Adipose tissue (tissue), 3 donors: ENCODE results near the gene HIGD1C. TPM values are rescaled to one million over a fixed set of nuclear protein-coding genes. Genes with fewer than 3 reads are reported as not detected.
A peak's percentile ranks its signal among the peaks of the same experiment; 100 is the strongest.
"Not testable (repeated sequence)": the region's sequence is repeated elsewhere in the genome, so short reads cannot be mapped to it uniquely, and the experiment has no call there.

Source experiments
- H3K27ac ChIP-seq: one replicate; pipeline ENCODE4 v1.5.1; 2013; ENCODE audit warnings: low read depth, low read length
- WGBS, 3 donors: extraction: QIAGEN DNeasy Blood & Tissue Kit; methylation state at CpG; one replicate each; pipeline ENCODE4 v1.1.7; 2013; 5-methylcytosine and 5-hydroxymethylcytosine counted together
- polyA plus RNA-seq, 3 donors: library from polyadenylated mRNA; stranded (reverse); fragments of 200-250 nt; gene quantifications; one replicate each; pipeline ENCODE4 v1.2.3, GENCODE V29; 2013
- donor health status: healthy with polysubstance abuse.
- donor health status: Bipolar disorder and iron deficiency.
- donor health status: healthy.

Gene HIGD1C
- polyA plus RNA-seq, result not detected

DNA sequence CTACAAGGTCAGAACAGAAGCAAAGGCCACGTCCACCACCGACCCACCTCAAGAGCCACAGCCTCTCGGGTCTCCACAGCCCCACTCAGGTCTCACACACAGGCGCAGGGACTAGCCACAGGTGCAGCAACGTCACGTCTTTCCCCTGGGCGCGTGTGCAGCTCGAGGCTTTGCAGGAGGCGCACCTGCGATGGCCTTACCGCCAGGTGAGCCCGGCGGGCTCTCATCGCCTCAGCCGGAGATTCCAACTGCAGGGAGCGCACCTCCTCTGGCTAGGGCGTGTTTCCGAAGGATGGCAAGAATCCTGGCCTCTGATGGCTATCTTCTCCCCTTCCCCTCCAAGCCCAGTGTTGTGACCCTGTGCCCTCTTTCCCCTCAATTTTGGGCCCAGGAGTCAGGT, at the start of gene HIGD1C:
Gene HIGD1C (plus strand): TSS at position 35 of the 400 bp plus-strand sequence. CDS start 1,455 bp downstream, outside the sequence.
- 94 to 96% (median 95%) methylated on average over 17 to 19 of the region's 19 CpGs for WGBS, 3 donors
- no peak within 1 kb of the TSS for H3K27ac ChIP-seq

DNA sequence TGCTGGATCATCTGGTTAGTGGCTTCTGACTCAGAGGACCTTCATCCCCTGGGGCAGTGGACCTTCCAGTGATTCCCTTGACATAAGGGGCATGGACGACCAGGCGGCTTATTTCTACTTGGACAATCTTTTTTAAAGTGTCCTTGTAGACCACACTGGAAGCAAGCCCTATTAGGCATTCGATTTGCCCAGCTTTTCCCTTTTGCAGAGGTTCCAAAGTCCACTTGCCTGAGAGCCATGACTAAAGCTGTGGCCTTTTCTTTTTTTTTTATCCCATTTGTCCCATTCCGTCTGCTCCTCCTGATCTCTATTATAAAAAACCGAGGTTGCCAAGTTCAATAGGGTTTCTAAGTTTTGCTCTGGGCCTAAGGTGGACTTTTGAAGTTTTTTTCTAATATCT, 43.9 kb upstream of the HIGD1C start:
- H3K27ac ChIP-seq, result not testable (repeated sequence)
- WGBS, 3 donors, result 45 to 92% (median 91%) methylated on average over 5 of the region's 5 CpGs

DNA sequence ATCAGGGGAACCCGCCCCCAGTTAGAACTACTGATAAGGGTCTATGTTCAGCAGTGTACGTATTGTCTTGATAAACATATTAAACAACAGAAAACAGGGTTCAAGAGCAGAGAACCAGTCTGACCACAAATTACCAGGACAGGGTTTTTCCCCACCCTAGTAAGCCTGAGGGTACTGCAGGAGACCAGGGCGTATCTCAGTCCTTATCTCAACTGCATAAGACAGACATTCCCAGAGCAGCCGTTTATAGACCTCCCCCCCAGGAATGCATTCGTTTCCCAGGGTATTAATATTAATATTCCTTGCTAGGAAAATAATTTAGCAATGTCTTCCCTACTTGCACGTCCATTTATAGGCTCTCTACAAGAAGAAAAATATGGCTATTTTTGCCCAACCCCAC, 40.0 kb upstream of the HIGD1C start:
- WGBS, 3 donors, result 85 to 89% (median 86%) methylated on average over 6 of the region's 6 CpGs
- H3K27ac ChIP-seq, result not testable (repeated sequence)

DNA sequence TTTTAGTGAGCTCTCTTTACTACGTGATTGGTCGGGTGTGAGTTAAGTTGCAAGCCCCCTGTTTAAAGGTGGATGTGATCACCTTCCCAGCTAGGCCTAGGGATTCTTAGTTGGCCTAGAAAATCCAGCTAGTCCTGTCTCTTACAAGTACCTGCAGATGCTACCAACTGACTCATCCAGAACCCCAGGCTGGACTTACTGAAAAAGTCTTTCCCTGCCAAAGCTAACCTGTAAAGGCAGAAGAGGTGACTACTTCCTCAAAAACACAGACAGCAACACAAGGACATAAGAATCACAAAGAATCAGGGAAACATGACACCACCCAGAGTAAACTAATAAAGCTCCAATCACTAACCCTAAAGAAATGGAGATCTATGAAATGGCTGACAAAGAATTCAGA, 39.1 kb upstream of the HIGD1C start:
- no peak overlapping the region for H3K27ac ChIP-seq
- 91 to 98% (median 92%) methylated on average over 2 of the region's 2 CpGs for WGBS, 3 donors

DNA sequence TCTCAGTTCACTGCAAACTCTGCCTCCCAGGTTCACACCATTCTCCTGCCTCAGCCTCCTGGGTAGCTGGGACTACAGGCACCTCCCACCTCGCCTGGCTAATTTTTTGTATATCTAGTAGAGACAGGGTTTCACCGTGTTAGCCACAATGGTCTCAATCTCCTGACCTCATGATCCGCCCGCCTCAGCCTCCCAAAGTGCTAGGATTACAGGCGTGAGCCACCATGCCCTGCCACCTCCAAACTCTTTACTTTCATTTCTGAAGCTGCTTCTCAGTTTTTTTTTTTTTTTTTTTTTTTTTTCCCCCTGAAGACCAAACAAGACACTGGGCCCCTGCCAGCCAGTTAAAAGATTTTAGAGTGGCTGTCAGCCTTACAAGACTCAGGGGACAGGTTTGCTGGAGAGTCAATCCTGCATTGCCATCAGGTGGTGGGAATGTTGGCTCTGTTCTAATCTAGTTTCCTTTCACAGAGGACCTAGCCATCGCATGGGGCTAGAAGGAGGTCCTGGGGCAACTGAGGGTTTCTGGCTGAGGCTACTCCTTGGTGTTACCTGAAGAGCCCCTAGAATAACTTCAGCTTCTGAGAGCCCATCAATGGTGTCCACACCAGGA, 37.4 kb upstream of the HIGD1C start:
- 80 to 89% (median 85%) methylated on average over 6 of the region's 6 CpGs for WGBS, 3 donors
- no peak overlapping the region for H3K27ac ChIP-seq

DNA sequence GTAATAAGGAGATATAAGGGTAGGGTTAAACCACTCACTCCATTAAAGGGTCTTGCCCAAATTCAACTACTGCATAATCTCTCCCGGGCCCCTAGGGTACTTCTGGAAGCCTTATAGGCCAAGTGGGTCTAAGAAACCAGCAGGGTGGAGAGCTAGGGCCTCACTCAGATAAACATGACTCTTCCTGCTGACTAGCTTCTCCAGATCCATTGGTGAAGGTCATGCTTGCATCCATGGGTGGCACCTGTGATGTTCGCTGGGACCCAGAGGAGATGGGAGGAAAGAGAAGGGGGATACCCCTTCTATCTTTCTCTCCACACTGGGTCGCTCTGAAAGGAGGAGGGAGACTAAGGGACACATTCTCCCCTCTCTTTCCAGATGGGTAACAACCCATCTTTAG, 36.1 kb upstream of the HIGD1C start:
- H3K27ac ChIP-seq, result no peak overlapping the region
- 74 to 83% (median 82%) methylated on average over 3 of the region's 3 CpGs for WGBS, 3 donors

DNA sequence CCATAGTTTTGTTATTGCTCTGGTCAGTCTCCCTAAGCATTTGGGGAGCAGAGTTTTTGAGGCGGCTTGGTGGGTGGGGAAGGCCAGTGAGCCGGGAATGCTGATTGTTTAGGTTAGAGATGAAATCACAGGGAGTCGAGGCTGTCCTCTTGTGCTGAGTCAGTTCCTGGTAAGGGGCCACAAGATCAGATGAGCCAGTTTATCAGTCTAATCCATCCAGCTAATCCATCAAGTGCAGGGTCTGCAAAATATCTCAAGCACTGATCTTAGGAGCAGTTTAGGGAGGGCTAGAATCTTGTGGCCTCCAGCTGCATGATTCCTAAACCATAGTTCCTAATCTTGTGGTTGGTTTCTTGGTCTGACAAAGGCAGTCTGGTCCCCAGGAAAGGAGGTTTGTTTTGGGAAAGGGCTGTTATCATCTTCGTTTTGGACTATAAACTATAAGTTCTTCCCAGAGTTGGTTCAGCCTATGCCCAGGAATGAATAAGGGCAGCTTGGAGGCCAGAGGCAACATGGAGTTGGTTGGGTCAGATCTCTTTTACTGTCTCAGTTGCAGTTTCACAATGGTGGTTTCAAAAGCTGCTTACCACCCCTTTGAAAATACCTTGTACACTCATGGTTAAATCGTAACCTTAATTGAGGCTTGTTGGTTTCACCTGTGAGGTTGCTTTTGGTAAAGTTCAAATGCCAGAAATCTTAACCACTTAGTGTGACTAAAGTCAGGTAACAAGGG, 33.6 kb upstream of the HIGD1C start:
- H3K27ac ChIP-seq, result no peak overlapping the region
- WGBS, 3 donors, result 72 to 88% (median 87%) methylated on average over 5 of the region's 5 CpGs

DNA sequence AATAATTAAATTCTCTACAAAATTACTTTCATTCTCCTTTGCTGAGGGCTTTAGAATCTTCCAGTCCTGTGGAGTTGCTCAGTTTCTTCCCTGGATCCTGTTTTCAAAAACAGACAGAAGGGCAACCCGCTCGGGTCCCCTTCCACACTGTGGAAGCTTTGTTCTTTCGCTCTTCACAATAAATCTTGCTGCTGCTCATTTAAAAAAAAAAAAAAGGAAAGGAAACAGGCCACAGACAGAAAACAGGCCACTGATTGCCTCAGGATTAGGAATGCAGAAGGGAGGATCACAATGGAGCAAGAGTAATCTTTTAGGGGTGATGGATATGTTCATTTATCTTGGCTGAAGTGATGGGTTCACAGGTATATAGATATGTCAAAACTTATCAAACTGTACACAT, 29.5 kb upstream of the HIGD1C start:
- 24 to 49% (median 27%) methylated on average over 3 of the region's 3 CpGs for WGBS, 3 donors
- H3K27ac ChIP-seq, result no peak overlapping the region

DNA sequence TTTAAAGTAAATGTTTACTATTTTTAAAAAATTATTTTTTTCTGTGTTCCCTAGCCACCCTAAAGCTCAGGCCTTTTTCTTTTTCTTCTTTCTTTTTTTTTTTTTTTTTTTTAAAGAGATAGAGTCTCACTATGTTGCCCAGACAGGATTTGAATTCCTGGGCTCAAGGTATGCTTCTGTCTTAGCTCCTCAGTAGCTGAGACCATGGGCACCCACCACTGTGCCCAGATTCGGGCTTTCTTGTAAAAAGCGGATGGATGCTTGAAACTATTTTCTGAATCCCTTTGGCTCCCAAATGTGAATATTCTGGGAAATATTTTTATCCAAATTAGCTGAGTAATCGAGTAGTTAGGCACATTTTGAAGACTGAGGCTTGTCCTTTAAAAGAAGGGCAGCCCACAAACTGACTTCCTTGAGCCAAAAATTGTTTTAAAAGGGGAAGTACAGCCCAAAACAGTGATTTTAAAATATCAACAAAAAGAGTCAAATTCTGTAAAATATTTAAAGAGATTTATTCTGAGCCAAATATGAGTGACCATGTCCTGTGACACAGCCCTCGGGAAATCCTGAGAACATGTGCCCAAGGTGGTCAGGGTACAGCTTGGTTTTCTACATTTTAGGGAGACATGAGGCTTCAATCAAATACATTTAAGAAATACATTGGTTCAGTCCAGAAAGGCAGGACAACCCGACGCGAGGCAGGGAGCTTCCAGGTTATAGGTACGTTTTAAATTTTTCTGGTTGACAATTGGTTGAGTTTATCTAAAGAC, 28.8 kb upstream of the HIGD1C start:
- peak overlapping the region; percentile 73 for H3K27ac ChIP-seq
- WGBS, 3 donors, result 12 to 23% (median 13%) methylated on average over 8 of the region's 8 CpGs

DNA sequence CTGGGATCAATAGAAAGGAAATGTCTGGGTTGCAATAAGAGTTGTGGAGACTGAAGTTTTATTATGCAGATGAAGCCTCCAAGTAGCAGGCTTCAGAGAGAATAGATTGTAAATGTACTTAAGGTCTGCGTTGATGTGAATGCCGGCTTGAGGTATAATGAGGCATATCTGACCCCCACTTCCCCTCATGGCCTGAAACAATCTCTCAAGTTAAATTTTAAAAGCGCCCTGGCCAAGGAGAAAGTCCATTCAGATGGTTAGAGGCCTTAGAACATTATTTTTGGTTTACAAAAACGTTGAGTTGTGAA, 28.3 kb upstream of the HIGD1C start:
- no peak overlapping the region for H3K27ac ChIP-seq
- 0 to 3% (median 2%) methylated on average over 4 of the region's 4 CpGs for WGBS, 3 donors

DNA sequence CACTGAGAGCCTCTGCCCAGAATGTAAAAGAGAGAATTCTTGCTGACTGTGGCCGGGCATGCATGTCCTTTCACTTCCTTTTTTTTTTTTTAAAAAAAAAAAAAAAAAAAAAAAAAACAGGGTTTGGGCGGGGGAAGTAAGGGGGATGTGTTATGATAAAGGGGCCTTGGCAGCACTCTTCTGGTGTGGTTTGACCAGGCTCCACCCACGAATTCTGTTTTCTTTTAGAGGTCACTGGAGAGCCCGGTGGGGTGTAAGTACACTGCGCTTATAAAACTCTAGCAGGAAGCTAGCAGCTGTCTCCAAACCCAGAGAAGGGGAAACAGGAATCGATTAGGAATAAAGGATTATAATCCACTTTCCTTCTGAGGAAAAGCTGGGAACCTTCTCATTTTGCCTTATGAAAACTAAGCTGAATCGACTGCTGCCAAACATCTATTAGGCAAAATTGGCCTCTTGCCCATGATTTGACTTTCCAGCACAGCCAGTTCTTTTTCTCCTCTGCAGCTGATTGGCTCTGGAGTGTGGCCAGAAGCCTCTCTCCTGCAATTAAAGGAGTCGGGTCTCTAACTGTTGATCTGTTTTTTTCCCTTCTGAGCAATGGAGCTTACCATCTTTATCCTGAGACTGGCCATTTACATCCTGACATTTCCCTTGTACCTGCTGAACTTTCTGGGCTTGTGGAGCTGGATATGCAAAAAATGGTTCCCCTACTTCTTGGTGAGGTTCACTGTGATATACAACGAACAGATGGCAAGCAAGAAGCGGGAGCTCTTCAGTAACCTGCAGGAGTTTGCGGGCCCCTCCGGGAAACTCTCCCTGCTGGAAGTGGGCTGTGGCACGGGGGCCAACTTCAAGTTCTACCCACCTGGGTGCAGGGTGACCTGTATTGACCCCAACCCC, 27.7 kb upstream of the HIGD1C start:
- H3K27ac ChIP-seq, result no peak overlapping the region
- 3% methylated on average over 13 of the region's 13 CpGs for WGBS, 3 donors

DNA sequence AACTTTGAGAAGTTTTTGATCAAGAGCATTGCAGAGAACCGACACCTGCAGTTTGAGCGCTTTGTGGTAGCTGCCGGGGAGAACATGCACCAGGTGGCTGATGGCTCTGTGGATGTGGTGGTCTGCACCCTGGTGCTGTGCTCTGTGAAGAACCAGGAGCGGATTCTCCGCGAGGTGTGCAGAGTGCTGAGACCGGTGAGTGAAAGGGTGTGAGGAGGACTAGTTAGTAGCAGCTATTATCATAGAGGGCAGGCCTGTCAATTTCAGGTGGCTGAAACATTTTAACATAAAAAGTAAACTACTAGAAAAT, 27.0 kb upstream of the HIGD1C start:
- WGBS, 3 donors, result 1 to 5% (median 3%) methylated on average over 7 of the region's 7 CpGs
- no peak overlapping the region for H3K27ac ChIP-seq

DNA sequence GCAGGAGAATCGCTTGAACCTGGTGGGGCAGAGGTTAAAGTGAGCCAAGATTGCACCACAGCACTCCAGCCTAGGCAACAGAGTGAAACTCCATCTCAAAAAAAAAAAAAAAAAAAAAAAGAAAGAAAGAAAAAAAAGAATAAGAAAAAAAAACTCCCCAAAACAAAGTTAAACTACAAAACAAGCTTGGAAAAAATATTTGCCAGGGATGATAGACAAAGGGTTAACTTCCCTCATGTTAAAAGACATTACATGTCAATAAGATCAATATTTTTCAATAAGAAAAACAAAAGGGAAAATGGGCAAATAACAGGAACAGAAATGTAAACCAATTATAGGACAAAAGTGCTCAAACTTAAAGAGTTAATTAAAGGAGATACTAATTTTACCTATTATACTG, 26.4 kb upstream of the HIGD1C start:
- H3K27ac ChIP-seq, result no peak overlapping the region
- 7 to 24% (median 23%) methylated on average over 1 of the region's 1 CpG for WGBS, 3 donors

DNA sequence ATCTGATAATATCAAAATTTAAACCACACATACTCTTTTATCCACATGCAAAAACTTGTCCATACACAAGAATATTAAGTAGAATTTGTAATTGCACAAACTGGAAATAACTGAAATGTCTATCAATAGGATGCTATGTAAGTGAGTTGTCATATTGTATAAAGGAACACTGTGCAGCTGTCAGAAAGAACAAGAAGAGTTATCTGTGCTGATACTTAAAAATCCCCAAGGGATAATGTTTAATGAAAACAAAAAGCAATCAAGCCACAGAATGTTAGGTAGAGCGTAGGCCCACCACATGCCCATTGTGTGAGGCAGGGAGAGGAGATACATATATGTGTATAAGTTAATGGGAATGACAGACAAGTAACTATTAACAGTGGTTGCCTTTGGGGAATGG, 25.9 kb upstream of the HIGD1C start:
- WGBS, 3 donors, result 12 to 24% (median 15%) methylated on average over 1 of the region's 1 CpG
- no peak overlapping the region for H3K27ac ChIP-seq

DNA sequence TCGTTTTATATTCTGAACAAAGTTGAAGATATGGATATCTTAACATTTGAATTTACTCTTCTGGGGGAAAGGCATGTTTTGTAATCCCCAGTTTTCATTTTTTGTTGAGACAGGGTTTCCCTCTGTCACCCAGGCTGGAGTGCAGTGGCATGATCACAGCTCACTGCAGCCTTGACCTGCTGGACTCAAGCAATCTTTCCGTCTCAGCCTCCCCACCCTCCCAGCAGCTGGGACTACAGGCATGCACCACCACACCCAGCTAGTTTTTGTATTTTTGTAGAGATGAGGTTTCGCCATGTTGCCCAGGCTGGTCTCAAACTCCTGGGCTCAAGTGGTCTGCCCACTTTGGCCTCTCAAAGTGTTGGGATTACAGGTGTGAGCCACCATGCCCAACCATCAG, 25.4 kb upstream of the HIGD1C start:
- not testable (repeated sequence) for H3K27ac ChIP-seq
- WGBS, 3 donors, result 17 to 28% (median 23%) methylated on average over 3 of the region's 3 CpGs

DNA sequence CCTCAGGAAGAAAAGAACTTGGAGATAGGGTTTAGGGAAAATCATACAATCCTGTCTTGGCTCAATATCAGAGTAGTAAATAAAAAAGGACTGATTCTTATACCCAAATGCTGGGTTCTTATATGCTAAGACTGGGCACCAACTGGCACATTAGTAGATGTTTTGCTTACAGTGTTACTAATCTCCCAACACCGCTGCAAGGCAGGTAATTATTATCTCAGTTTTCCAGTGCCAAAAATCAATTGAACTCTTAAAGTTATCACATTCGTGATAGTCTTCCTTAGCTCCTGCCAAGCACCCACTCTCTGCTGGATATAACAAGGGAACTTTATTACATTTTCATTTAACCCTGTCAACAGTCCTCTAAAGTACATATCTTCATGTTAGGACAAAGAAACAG, 25.0 kb upstream of the HIGD1C start:
- no peak overlapping the region for H3K27ac ChIP-seq
- WGBS, 3 donors, result 10 to 31% (median 20%) methylated on average over 2 of the region's 2 CpGs

DNA sequence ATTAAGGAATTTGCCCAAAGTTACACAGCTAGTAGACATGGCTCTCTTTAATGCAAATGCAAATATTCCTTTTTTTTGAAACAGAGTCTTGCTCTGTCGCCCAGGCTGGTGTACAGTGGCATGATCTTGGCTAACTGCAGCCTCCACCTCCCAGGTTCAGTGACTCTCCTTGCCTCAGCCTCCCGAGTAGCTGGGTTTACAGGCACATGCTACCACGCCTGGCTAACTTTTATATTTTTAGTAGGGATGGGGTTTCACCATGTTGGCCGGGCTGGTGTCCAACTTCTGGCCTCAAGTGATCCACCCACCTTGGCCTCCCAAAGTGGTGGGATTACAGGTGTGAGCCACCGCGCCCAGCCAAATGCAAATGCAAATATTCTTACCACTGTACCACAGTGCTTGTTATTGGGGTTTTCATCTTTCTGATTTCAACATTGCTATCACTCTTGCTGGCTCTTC, 24.5 kb upstream of the HIGD1C start:
- WGBS, 3 donors, result 63 to 74% (median 64%) methylated on average over 6 of the region's 6 CpGs

DNA sequence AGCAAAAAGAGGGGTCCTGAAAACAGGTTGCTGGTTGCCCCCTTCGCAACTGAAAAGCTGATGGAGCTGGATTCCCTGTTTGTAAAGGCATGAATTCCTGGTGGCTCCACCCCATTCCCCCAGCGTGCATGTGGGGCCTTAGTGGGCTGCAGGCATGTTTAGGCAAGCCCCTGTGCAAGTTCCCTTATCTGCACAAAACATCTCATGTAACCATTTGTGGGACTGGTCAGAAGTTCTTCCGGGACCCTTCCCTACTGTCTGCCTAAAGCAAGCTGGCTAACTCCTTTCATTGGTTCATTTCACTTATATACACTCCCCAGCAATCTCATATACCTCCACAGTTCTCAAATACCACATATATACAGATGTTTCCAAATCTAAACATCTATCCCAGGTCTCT, 24.0 kb upstream of the HIGD1C start:
- H3K27ac ChIP-seq, result no peak overlapping the region
- 45 to 67% (median 45%) methylated on average over 3 of the region's 3 CpGs for WGBS, 3 donors

More for the DNA sequence above, 24.5 kb upstream of the HIGD1C start:
- no peak overlapping the region for H3K27ac ChIP-seq

DNA sequence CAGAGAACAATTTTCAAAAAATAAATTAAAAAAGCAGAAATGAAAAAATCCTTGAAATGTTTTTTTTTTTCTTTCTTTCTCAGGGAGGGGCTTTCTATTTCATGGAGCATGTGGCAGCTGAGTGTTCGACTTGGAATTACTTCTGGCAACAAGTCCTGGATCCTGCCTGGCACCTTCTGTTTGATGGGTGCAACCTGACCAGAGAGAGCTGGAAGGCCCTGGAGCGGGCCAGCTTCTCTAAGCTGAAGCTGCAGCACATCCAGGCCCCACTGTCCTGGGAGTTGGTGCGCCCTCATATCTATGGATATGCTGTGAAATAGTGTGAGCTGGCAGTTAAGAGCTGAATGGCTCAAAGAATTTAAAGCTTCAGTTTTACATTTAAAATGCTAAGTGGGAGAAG, 22.5 kb upstream of the HIGD1C start:
- H3K27ac ChIP-seq, result no peak overlapping the region
- WGBS, 3 donors, result 81 to 88% (median 83%) methylated on average over 3 of the region's 3 CpGs
